GM23248 (cell line): ENCODE results near the gene CD244. TPM values are rescaled to one million over a fixed set of nuclear protein-coding genes. Genes with fewer than 3 reads are reported as not detected.

Source experiments
- DNase-seq: peaks from one replicate; pipeline ENCODE4 v3.0.0-alpha.2; 2015
- H2AFZ ChIP-seq: fragments of 200-600 bp; sonication (generic); 2 replicates; pipeline ENCODE4 v1.6.1; 2016; ENCODE audit warnings: antibody characterized with exemption
- H3F3A ChIP-seq: fragments of 200-600 bp; sonication (generic); 2 replicates; pipeline ENCODE4 v1.6.1; 2016; ENCODE audit warnings: mild to moderate bottlenecking, antibody characterized with exemption, mixed run types; ENCODE audit not compliant: insufficient read depth
- H3K27ac ChIP-seq: fragments of 200-600 bp; sonication (generic); 2 replicates; pipeline ENCODE4 v1.5.1; 2016; ENCODE audit warnings: mild to moderate bottlenecking
- H3K27me3 ChIP-seq: fragments of 200-600 bp; sonication (generic); replicated peaks from 2 replicates; pipeline ENCODE4 v1.6.1; 2016; ENCODE audit warnings: mild to moderate bottlenecking; ENCODE audit not compliant: insufficient read depth
- H3K36me3 ChIP-seq: fragments of 200-600 bp; sonication (generic); 2 replicates; pipeline ENCODE4 v1.6.1; 2016; ENCODE audit warnings: low read depth, mild to moderate bottlenecking
- H3K4me1 ChIP-seq: fragments of 200-600 bp; sonication (generic); 2 replicates; pipeline ENCODE4 v1.6.1; 2016; ENCODE audit warnings: mild to moderate bottlenecking; ENCODE audit not compliant: insufficient read depth
- H3K4me2 ChIP-seq: fragments of 200-600 bp; sonication (generic); one replicate; pipeline ENCODE4 v1.6.1; 2016; ENCODE audit warnings: mild to moderate bottlenecking; ENCODE audit not compliant: unreplicated experiment
- H3K4me3 ChIP-seq: fragments of 200-600 bp; sonication (generic); 2 replicates; pipeline ENCODE4 v1.5.1; 2016; ENCODE audit warnings: mild to moderate bottlenecking
- H3K79me2 ChIP-seq: fragments of 200-600 bp; sonication (generic); 2 replicates; pipeline ENCODE4 v1.6.1; 2016; ENCODE audit warnings: mild to moderate bottlenecking; ENCODE audit not compliant: insufficient read depth
- H3K9ac ChIP-seq: fragments of 200-600 bp; sonication (generic); 2 replicates; pipeline ENCODE4 v1.6.1; 2016; ENCODE audit warnings: mild to moderate bottlenecking
- H3K9me2 ChIP-seq: fragments of 200-600 bp; sonication (generic); 2 replicates; pipeline ENCODE4 v1.6.1; 2016; ENCODE audit warnings: mixed run types, mild to moderate bottlenecking, moderate library complexity; ENCODE audit not compliant: insufficient read depth
- H3K9me3 ChIP-seq: fragments of 200-600 bp; sonication (generic); one replicate; pipeline ENCODE4 v1.6.1; 2017; ENCODE audit warnings: low read depth
- H4K20me1 ChIP-seq: fragments of 200-600 bp; sonication (generic); 2 replicates; pipeline ENCODE4 v1.6.0; 2016; ENCODE audit not compliant: insufficient read depth
- EZH2 ChIP-seq: fragments of 200-600 bp; sonication (generic); IDR thresholded peaks from 2 replicates; pipeline ENCODE4 v1.6.1; 2018; ENCODE audit warnings: antibody characterized with exemption, mild to moderate bottlenecking; ENCODE audit not compliant: insufficient read depth, poor library complexity, severe bottlenecking
- EZH2phosphoT487 ChIP-seq: fragments of 200-600 bp; sonication (generic); IDR thresholded peaks from 2 replicates; pipeline ENCODE4 v1.6.1; 2018; ENCODE audit warnings: antibody characterized with exemption, moderate library complexity, mild to moderate bottlenecking, low read depth; ENCODE audit not compliant: insufficient read depth
- WGBS, 2 experiments: methylation state at CpG; one replicate each; pipeline ENCODE4 v1.1.6; 2015 to 2017; ENCODE audit warnings: low lambda C conversion rate in 2 of 2, low coverage in 1 of 2; ENCODE audit errors: missing lambda C conversion rate in 2 of 2; 5-methylcytosine and 5-hydroxymethylcytosine counted together
- in situ Hi-C: fragments of 300-500 bp; cut with MboI; formaldehyde crosslinking; loops from 2 replicates; pipeline ENCODE4 v1.15.0; 2020
- polyA plus RNA-seq: library from polyadenylated mRNA; unstranded; fragments of >200 nt; fragmentation: Nextera tagmentation; extraction: Ambion mirVana; gene quantifications from 2 replicates; pipeline ENCODE4 v1.2.1, GENCODE V29; 2016
- total RNA-seq: library from RNA; depleted of rRNA; stranded (reverse); fragments of >200 nt; shearing (Covaris generic); gene quantifications from 2 replicates; pipeline ENCODE4 v1.2.3, GENCODE V29; 2014

The CD244 gene
- total and polyA plus RNA-seq, 2 experiments from 2014 or later = not detected

- peaks cover 8% of the 10 kb centered on the region for H3K27me3 ChIP-seq
- no peaks in the 10 kb centered on the region for H3K36me3 ChIP-seq
- in situ Hi-C loops = no loop called here
- H3K4me3 ChIP-seq = no peak overlapping the region
- H3K9me2 ChIP-seq = no peaks in the 10 kb centered on the region
- H2AFZ ChIP-seq = no peak overlapping the region
- H3K9ac ChIP-seq = no peak overlapping the region
- WGBS, 2 experiments = 30 to 35% methylated on average over 7 of the region's 7 CpGs
- no peaks in the 10 kb centered on the region for H4K20me1 ChIP-seq
- no peak overlapping the region for H3K27ac ChIP-seq
- H3K4me2 ChIP-seq = no peak overlapping the region
- no peaks in the 10 kb centered on the region for H3K4me1 ChIP-seq
- TF ChIP-seq EZH2 = no peak
- no peak for TF ChIP-seq EZH2phosphoT487
- no peaks in the 10 kb centered on the region for H3K9me3 ChIP-seq
- no peaks in the 10 kb centered on the region for H3K79me2 ChIP-seq
- DNase-seq = no peak
- H3F3A ChIP-seq = no peaks in the 10 kb centered on the region
Measured at GRCh38 chr1:160813215-160813614, 49.5 kb downstream of the CD244 start.

- in situ Hi-C loops = no loop called here
- Histone ChIP-seq H3F3A (no peaks in the 10 kb centered on the region), H3K9ac (no peak overlapping the region), H3K4me2 (no peak overlapping the region), H3K9me3 (no peaks in the 10 kb centered on the region), H2AFZ (no peak overlapping the region), H3K4me1 (no peaks in the 10 kb centered on the region), H3K4me3 (no peak overlapping the region), H3K27ac (no peak overlapping the region), H3K36me3 (no peaks in the 10 kb centered on the region), H3K27me3 (peaks cover 8% of the 10 kb centered on the region), H3K9me2 (no peaks in the 10 kb centered on the region), H3K79me2 (no peaks in the 10 kb centered on the region), H4K20me1 (no peaks in the 10 kb centered on the region)
- TF ChIP-seq EZH2phosphoT487 = no peak
- TF ChIP-seq EZH2 = no peak
- no peak for DNase-seq
- WGBS, 2 experiments = 16 to 17% methylated on average over 2 of the region's 2 CpGs
Measured at GRCh38 chr1:160811147-160811546, 51.5 kb downstream of the CD244 start.

- TF ChIP-seq EZH2 (no peak), EZH2phosphoT487 (no peak)
- WGBS, 2 experiments = 0% methylated on average over 1 of the region's 1 CpG
- no peak for DNase-seq
Measured at GRCh38 chr1:160810486-160810885, 52.2 kb downstream of the CD244 start.

GRCh38 chr1:160808289-160808688 is 54.4 kb downstream of the CD244 start:
- DNase-seq = no peak
- Histone ChIP-seq H3K4me3 (no peak overlapping the region), H3K4me2 (no peak overlapping the region), H3K9me3 (no peaks in the 10 kb centered on the region), H3F3A (no peaks in the 10 kb centered on the region), H3K27me3 (peaks cover 8% of the 10 kb centered on the region; the same call in 1 of the 2 replicates), H2AFZ (no peak overlapping the region), H3K4me1 (no peaks in the 10 kb centered on the region), H4K20me1 (no peaks in the 10 kb centered on the region), H3K36me3 (no peaks in the 10 kb centered on the region), H3K9me2 (no peaks in the 10 kb centered on the region), H3K27ac (no peak overlapping the region), H3K79me2 (no peaks in the 10 kb centered on the region), H3K9ac (no peak overlapping the region)
- in situ Hi-C loops = no loop called here
- 11 to 14% methylated on average over 3 of the region's 3 CpGs for WGBS, 2 experiments
- TF ChIP-seq EZH2phosphoT487 (no peak), EZH2 (no peak)

More at GRCh38 chr1:160810486-160810885, 52.2 kb downstream of the CD244 start:
- no peaks in the 10 kb centered on the region for H3K9me3 ChIP-seq
- H3K4me2 ChIP-seq = no peak overlapping the region
- no peak overlapping the region for H3K4me3 ChIP-seq
- no peaks in the 10 kb centered on the region for H4K20me1 ChIP-seq
- peaks cover 8% of the 10 kb centered on the region for H3K27me3 ChIP-seq
- no peak overlapping the region for H3K27ac ChIP-seq
- no peak overlapping the region for H2AFZ ChIP-seq
- in situ Hi-C loops = no loop called here
- H3K9ac ChIP-seq = no peak overlapping the region
- H3K4me1 ChIP-seq = no peaks in the 10 kb centered on the region
- H3K79me2 ChIP-seq = no peaks in the 10 kb centered on the region
- H3F3A ChIP-seq = no peaks in the 10 kb centered on the region
- no peaks in the 10 kb centered on the region for H3K36me3 ChIP-seq
- no peaks in the 10 kb centered on the region for H3K9me2 ChIP-seq

DNA sequence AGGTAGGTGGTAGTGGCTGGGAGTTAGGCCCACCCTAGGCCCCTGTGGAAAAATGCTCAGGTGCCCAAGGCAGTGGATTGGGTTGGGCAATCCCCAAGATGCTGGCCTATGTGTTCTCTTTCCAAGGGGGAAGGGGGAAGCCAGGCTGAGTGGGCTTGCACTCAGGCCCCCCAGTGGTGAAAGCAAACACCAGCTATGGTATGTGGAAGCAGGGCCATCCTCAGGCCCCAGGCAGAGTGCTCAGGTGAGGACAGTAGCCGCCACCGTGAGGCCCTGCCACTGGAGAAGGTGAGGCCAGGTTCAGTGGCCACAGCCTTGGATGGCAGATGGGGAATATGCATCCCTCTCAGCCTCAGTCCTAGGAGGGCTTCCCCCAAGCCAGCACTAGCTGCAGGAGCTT is 54.9 kb downstream of the CD244 start:
- WGBS, 2 experiments = 10 to 38% methylated on average over 2 of the region's 2 CpGs
- Histone ChIP-seq H3K27ac (no peak overlapping the region), H3K36me3 (no peaks in the 10 kb centered on the region), H4K20me1 (no peaks in the 10 kb centered on the region), H3K79me2 (no peaks in the 10 kb centered on the region), H3K4me2 (no peak overlapping the region), H3K27me3 (peaks cover 8% of the 10 kb centered on the region; the same call in 1 of the 2 replicates), H3F3A (no peaks in the 10 kb centered on the region), H3K4me3 (no peak overlapping the region), H3K9ac (no peak overlapping the region), H3K9me3 (no peaks in the 10 kb centered on the region), H3K4me1 (no peaks in the 10 kb centered on the region), H2AFZ (no peak overlapping the region), H3K9me2 (no peaks in the 10 kb centered on the region)
- in situ Hi-C loops = no loop called here
- DNase-seq = no peak
- TF ChIP-seq EZH2 (no peak), EZH2phosphoT487 (no peak)
